SH-SY5Y (cell line): ENCODE measurements around the gene DPP10.

Experiments used
- GATA2 ChIP-seq: IDR thresholded peaks from 2 replicates; pipeline ENCODE4 v1.6.1; 2011; ENCODE audit warnings: mild to moderate bottlenecking, low read depth, low read length
- GATA3 ChIP-seq: IDR thresholded peaks from 2 replicates; pipeline ENCODE4 v1.6.1; 2011; ENCODE audit warnings: low read depth, mild to moderate bottlenecking, low read length, moderate library complexity

DNA sequence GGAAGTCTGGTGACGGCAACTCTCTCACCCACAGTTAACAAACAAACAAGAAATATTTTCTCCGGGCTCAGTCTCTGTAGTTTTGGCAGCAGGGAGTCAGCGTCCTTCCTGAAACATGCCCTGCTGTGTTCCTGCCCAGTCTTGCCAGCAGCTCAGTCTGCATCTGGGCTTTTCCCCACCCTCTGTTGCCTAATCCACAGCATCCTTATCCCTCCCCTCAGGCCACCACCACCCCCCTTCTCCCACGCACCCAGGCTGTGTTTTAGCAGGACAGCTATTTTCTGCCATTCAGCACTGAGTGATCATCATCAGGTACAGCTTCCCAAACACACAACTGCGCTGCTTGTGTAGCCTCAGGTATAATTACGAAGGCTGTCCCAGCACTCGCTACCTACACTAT, 168.2 kb downstream of the DPP10 start:
- TF ChIP-seq GATA3 (no peak), GATA2 (no peak)
